Ishikawa (cell line): ENCODE results near the gene RBM10.

Source experiments
- CEBPB ChIP-seq: IDR thresholded peaks from 2 replicates; pipeline ENCODE4 v1.6.1; 2012
- CREB1 ChIP-seq: IDR thresholded peaks from 2 replicates; pipeline ENCODE4 v1.6.1; 2012; ENCODE audit warnings: low read depth
- EGR1 ChIP-seq: IDR thresholded peaks from 2 replicates; pipeline ENCODE4 v1.6.1; 2012
- EP300 ChIP-seq: IDR thresholded peaks from 2 replicates; pipeline ENCODE4 v1.6.1; 2012; ENCODE audit warnings: borderline replicate concordance
- FOXM1 ChIP-seq: IDR thresholded peaks from 2 replicates; pipeline ENCODE4 v1.6.1; 2012; ENCODE audit warnings: low read depth, borderline replicate concordance
- MAX ChIP-seq: IDR thresholded peaks from 2 replicates; pipeline ENCODE4 v1.6.1; 2012
- NFIC ChIP-seq: IDR thresholded peaks from 2 replicates; pipeline ENCODE4 v1.6.1; 2012
- RAD21 ChIP-seq: IDR thresholded peaks from 2 replicates; pipeline ENCODE4 v1.6.1; 2012; ENCODE audit warnings: low read depth
- TAF1 ChIP-seq: IDR thresholded peaks from 2 replicates; pipeline ENCODE4 v1.6.1; 2012; ENCODE audit warnings: low read depth, mild to moderate bottlenecking
- TCF12 ChIP-seq: IDR thresholded peaks from 2 replicates; pipeline ENCODE4 v1.6.1; 2012; ENCODE audit warnings: low read depth
- TEAD4 ChIP-seq: IDR thresholded peaks from 2 replicates; pipeline ENCODE4 v1.6.1; 2012
- YY1 ChIP-seq: IDR thresholded peaks from 2 replicates; pipeline ENCODE4 v1.6.1; 2012; ENCODE audit warnings: low read depth
- ZBTB7A ChIP-seq: IDR thresholded peaks from 2 replicates; pipeline ENCODE4 v1.6.1; 2012; ENCODE audit warnings: low read depth
- TF ChIP-seq, protein P1 (sequence below): IDR thresholded peaks from 2 replicates; pipeline ENCODE4 v1.6.1; 2012
- TF ChIP-seq, protein P2 (sequence below): IDR thresholded peaks from 2 replicates; pipeline ENCODE4 v1.6.1; 2012; ENCODE audit warnings: low read depth, mild to moderate bottlenecking

RBM10 gene

GRCh38 chrX:47172971-47173792 is 28.2 kb downstream of the RBM10 start:
- TF ChIP-seq YY1: no peak
- TF ChIP-seq, protein P1, sequence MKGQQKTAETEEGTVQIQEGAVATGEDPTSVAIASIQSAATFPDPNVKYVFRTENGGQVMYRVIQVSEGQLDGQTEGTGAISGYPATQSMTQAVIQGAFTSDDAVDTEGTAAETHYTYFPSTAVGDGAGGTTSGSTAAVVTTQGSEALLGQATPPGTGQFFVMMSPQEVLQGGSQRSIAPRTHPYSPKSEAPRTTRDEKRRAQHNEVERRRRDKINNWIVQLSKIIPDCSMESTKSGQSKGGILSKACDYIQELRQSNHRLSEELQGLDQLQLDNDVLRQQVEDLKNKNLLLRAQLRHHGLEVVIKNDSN: no peak
- no peak for TF ChIP-seq TCF12
- TF ChIP-seq EGR1: no peak
- no peak for TF ChIP-seq RAD21
- no peak for TF ChIP-seq MAX
- TF ChIP-seq CEBPB: no peak
- no peak for TF ChIP-seq ZBTB7A
- no peak for TF ChIP-seq EP300
- TF ChIP-seq, protein P2, sequence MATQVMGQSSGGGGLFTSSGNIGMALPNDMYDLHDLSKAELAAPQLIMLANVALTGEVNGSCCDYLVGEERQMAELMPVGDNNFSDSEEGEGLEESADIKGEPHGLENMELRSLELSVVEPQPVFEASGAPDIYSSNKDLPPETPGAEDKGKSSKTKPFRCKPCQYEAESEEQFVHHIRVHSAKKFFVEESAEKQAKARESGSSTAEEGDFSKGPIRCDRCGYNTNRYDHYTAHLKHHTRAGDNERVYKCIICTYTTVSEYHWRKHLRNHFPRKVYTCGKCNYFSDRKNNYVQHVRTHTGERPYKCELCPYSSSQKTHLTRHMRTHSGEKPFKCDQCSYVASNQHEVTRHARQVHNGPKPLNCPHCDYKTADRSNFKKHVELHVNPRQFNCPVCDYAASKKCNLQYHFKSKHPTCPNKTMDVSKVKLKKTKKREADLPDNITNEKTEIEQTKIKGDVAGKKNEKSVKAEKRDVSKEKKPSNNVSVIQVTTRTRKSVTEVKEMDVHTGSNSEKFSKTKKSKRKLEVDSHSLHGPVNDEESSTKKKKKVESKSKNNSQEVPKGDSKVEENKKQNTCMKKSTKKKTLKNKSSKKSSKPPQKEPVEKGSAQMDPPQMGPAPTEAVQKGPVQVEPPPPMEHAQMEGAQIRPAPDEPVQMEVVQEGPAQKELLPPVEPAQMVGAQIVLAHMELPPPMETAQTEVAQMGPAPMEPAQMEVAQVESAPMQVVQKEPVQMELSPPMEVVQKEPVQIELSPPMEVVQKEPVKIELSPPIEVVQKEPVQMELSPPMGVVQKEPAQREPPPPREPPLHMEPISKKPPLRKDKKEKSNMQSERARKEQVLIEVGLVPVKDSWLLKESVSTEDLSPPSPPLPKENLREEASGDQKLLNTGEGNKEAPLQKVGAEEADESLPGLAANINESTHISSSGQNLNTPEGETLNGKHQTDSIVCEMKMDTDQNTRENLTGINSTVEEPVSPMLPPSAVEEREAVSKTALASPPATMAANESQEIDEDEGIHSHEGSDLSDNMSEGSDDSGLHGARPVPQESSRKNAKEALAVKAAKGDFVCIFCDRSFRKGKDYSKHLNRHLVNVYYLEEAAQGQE: no peak
- TF ChIP-seq NFIC: no peak
- TF ChIP-seq TEAD4: no peak
- no peak for TF ChIP-seq CREB1

- no peak for TF ChIP-seq TEAD4
- TF ChIP-seq, protein P1: no peak
- TF ChIP-seq EP300: no peak
- TF ChIP-seq ZBTB7A: no peak
- TF ChIP-seq, protein P2: no peak
- no peak for TF ChIP-seq TCF12
- no peak for TF ChIP-seq TAF1
- TF ChIP-seq CREB1: no peak
- no peak for TF ChIP-seq EGR1
- no peak for TF ChIP-seq CEBPB
- TF ChIP-seq FOXM1: no peak
- TF ChIP-seq MAX: no peak
- no peak for TF ChIP-seq RAD21
- no peak for TF ChIP-seq YY1
- no peak for TF ChIP-seq NFIC
Observed at GRCh38 chrX:47174376-47174775, 29.4 kb downstream of the RBM10 start.

DNA sequence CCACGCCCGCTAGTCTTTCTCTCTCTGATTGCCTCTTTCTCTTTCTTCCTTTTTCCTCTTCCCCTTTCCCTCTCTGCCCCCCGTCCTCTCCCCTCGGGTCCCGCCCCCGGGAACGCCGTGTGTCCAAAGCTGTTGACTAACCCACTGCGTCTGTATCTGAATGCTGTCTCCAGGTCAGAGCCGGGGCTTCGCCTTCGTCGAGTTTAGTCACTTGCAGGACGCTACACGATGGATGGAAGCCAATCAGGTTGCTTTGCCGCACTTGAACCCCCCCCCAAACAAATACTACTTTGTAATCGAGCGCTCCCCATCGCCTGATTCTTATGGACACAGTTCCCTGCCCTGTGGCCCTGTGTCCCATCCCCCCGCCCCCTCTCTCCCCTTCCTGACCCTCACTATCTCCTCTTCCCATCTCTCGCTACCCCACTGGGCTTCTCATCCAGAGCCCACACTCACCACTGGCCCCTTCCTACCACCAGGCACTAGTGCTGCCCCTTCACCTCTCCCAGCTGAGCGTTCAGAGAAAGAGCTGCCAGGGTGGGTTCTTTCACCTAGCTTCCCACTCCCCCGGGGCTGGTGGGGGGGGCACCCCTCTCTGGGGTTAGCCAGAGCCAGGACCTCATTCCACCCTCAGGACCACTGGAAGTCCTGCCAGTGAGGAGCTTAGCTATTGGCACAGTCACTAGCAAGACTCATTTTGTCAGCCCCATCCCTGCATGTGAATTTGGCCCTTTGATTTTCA is 30.0 kb downstream of the RBM10 start:
- TF ChIP-seq ZBTB7A (no peak), YY1 (no peak), RAD21 (no peak), FOXM1 (no peak), TCF12 (no peak), EP300 (no peak), NFIC (no peak), MAX (no peak), TEAD4 (no peak), CREB1 (no peak), EGR1 (no peak), CEBPB (no peak), TAF1 (no peak)
- TF ChIP-seq, protein P2: no peak
- TF ChIP-seq, protein P1: no peak
